Measurements from ENCODE around the gene SAAL1. TPM values are rescaled to one million over a fixed set of nuclear protein-coding genes. Genes with fewer than 3 reads are reported as not detected.

SAAL1 gene
- total RNA-seq, 1 experiment from 2014 or later: 29.3 TPM

DNA sequence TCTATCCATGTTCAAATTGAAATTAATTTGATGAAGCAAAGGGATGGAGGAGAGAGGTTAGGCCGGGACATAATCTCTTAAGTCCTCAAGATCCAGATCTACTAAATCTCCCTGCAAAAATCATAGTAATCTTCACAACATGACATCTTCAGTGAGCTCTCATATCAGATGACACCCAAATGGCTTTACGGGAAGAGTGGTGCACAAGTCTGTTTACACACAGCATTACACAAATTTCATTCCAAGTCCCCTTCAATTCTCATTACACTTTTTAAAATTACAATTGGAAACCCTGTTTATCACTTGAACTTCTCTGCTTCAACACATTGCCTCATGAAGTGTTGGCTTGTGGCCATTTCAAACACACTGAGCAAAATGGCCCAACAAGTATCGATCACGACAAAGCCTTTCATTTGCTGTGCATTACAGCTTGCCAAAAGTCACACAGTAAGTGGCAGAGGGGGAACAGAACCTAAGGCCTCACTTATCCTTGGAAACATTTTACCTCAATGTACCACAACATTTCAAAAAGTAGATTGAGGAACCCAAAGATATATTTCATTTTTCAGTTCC is 41.9 kb downstream of the SAAL1 start:
- no TSS peak for BruUV-seq (replicated peaks)
- Mint-ChIP-seq H3K9me3 (ENCODE audit: low read depth, unreplicated experiment) (no peaks in the 10 kb centered on the region), H3K4me1 (ENCODE audit: low read depth, unreplicated experiment) (no peaks in the 10 kb centered on the region), H3K36me3 (ENCODE audit: insufficient read depth, unreplicated experiment) (no peaks in the 10 kb centered on the region), H3K4me3 (ENCODE audit: low read depth, unreplicated experiment) (no peak overlapping the region), H3K27ac (ENCODE audit: unreplicated experiment) (no peak overlapping the region), H3K27me3 (ENCODE audit: unreplicated experiment) (no peaks in the 10 kb centered on the region)
- TF ChIP-seq, protein P1, sequence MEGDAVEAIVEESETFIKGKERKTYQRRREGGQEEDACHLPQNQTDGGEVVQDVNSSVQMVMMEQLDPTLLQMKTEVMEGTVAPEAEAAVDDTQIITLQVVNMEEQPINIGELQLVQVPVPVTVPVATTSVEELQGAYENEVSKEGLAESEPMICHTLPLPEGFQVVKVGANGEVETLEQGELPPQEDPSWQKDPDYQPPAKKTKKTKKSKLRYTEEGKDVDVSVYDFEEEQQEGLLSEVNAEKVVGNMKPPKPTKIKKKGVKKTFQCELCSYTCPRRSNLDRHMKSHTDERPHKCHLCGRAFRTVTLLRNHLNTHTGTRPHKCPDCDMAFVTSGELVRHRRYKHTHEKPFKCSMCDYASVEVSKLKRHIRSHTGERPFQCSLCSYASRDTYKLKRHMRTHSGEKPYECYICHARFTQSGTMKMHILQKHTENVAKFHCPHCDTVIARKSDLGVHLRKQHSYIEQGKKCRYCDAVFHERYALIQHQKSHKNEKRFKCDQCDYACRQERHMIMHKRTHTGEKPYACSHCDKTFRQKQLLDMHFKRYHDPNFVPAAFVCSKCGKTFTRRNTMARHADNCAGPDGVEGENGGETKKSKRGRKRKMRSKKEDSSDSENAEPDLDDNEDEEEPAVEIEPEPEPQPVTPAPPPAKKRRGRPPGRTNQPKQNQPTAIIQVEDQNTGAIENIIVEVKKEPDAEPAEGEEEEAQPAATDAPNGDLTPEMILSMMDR (IDR thresholded peaks at IDR 0.05; ENCODE audit: unreplicated experiment): no peak
- CTCF ChIA-PET: no interaction called here
- intact Hi-C loops (cut with micrococcal nuclease; ENCODE audit: unreplicated experiment): no loop called here
- no peak for DNase-seq

DNA sequence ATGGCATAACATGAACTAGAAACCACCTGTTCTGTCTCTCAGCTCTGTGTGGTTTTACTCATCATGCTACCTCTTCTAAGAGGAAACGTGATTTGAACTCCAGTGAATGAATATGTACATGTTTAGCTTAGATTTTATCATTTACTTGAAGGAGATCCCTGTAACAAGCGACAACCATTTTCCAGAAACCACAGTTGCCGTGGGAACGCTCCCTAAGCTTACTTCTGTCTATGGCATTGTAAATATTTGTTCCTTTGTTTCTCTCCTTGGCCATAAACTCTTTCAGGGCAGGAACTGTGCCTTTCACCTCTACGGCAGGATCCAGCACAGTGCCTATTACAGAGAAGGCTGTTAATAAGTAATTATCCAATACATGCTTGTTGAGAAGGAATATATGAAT is 42.8 kb downstream of the SAAL1 start:
- DNase-seq: no peak
- H3K4me3 Mint-ChIP-seq (ENCODE audit: low read depth, unreplicated experiment): no peak overlapping the region
- H3K4me1 Mint-ChIP-seq (ENCODE audit: low read depth, unreplicated experiment): no peaks in the 10 kb centered on the region
- no peak overlapping the region for H3K27ac Mint-ChIP-seq (ENCODE audit: unreplicated experiment)
- H3K36me3 Mint-ChIP-seq (ENCODE audit: insufficient read depth, unreplicated experiment): no peaks in the 10 kb centered on the region
- intact Hi-C loops (cut with micrococcal nuclease; ENCODE audit: unreplicated experiment): no loop called here
- CTCF ChIA-PET: no interaction called here
- TF ChIP-seq, protein P1 (IDR thresholded peaks at IDR 0.05; ENCODE audit: unreplicated experiment): no peak
- H3K27me3 Mint-ChIP-seq (ENCODE audit: unreplicated experiment): no peaks in the 10 kb centered on the region
- no TSS peak for BruUV-seq (replicated peaks)
- H3K9me3 Mint-ChIP-seq (ENCODE audit: low read depth, unreplicated experiment): no peaks in the 10 kb centered on the region

DNA sequence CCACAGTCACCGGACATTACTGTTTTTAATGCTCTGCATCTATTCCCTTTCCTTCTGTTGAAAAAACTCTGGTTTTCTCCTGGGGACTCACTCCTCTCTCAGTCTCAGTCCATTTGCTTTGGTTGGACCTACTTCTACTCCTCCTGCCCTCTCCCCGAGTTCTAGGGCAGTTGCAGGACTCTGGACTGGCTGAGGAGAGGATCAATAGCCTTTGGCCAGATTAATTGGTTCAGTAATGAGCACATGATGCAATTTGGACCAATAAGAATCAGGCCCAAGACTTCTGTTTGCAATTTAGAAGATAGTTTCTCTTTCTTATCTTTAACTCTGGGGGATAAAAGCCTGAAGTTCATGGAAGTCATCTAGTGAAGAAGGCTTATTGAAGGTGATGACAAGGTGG is 44.5 kb downstream of the SAAL1 start:
- Mint-ChIP-seq H3K4me3 (ENCODE audit: low read depth, unreplicated experiment) (no peak overlapping the region), H3K27ac (ENCODE audit: unreplicated experiment) (no peak overlapping the region), H3K4me1 (ENCODE audit: low read depth, unreplicated experiment) (no peaks in the 10 kb centered on the region), H3K36me3 (ENCODE audit: insufficient read depth, unreplicated experiment) (no peaks in the 10 kb centered on the region), H3K9me3 (ENCODE audit: low read depth, unreplicated experiment) (no peaks in the 10 kb centered on the region), H3K27me3 (ENCODE audit: unreplicated experiment) (no peaks in the 10 kb centered on the region)
- intact Hi-C loops (cut with micrococcal nuclease; ENCODE audit: unreplicated experiment): no loop called here
- BruUV-seq (replicated peaks): no TSS peak
- CTCF ChIA-PET: no interaction called here
- TF ChIP-seq, protein P1 (IDR thresholded peaks at IDR 0.05; ENCODE audit: unreplicated experiment): no peak
- no peak for DNase-seq

DNA sequence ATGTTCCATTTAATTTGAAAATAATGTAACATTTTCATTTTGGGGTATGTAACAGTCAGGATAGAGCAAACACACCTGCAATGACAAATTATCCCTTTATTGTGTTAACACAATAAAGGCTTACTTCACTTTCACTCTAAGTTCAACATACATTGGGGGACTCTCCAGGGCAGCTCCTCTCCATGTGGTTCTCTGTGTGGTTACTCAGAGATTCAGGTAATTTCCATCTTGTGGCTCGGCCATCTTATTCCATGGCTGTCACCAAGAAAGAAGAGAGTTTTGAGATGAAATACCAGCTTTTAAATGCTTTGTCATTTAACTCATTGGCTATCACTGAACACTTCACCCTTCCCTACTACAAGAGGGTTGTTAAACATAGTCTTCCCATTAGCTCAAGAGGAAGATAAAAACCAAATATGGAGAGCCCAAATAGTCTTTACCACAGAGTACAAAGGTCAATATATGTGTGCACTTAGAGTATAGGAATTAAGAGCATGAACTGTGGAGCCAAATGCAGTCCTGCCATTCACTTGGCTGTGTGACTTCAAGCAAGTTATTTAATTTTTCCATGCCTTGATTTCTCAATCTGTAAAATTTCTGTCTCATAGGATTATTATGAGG is 49.2 kb downstream of the SAAL1 start:
- TF ChIP-seq, protein P1 (IDR thresholded peaks at IDR 0.05; ENCODE audit: unreplicated experiment): no peak
- Mint-ChIP-seq H3K9me3 (ENCODE audit: low read depth, unreplicated experiment) (no peaks in the 10 kb centered on the region), H3K36me3 (ENCODE audit: insufficient read depth, unreplicated experiment) (no peaks in the 10 kb centered on the region), H3K4me3 (ENCODE audit: low read depth, unreplicated experiment) (no peak overlapping the region), H3K27me3 (ENCODE audit: unreplicated experiment) (peaks cover 13% of the 10 kb centered on the region), H3K27ac (ENCODE audit: unreplicated experiment) (no peak overlapping the region), H3K4me1 (ENCODE audit: low read depth, unreplicated experiment) (no peaks in the 10 kb centered on the region)
- no TSS peak for BruUV-seq (replicated peaks)
- no peak for DNase-seq
- intact Hi-C loops (cut with micrococcal nuclease; ENCODE audit: unreplicated experiment): no loop called here
- CTCF ChIA-PET: no interaction called here

All from Calu3 (cell line).